GM12865 (cell line): ENCODE measurements around the gene NSMCE1.
"Not testable (repeated sequence)": the region's sequence is repeated elsewhere in the genome, so short reads cannot be mapped to it uniquely, and the experiment has no call there.

Experiments used
- DNase-seq: peaks from one replicate; pipeline ENCODE4 v3.0.0; 2010; ENCODE audit warnings: low read depth
- H3K4me3 ChIP-seq: 2 replicates; pipeline ENCODE4 v1.5.1; 2011; ENCODE audit warnings: mild to moderate bottlenecking, low read depth, low read length, control low read depth
- CTCF ChIP-seq: IDR thresholded peaks from 2 replicates; pipeline ENCODE4 v1.5.1; 2011; ENCODE audit warnings: low read length, control low read depth, low read depth, inconsistent platforms; ENCODE audit not compliant: insufficient read depth; ENCODE audit errors: missing control alignments

Gene NSMCE1

GRCh38 chr16:27205423-27206065 is 63.0 kb downstream of the NSMCE1 start:
- no peak for TF ChIP-seq CTCF
- no peak for DNase-seq
- no peak overlapping the region for H3K4me3 ChIP-seq

- TF ChIP-seq CTCF = no peak
- peak overlapping the region; percentile 77 for H3K4me3 ChIP-seq
- no peak for DNase-seq
These were observed 64.2 kb downstream of the NSMCE1 start for GRCh38 chr16:27204312-27204915.

GRCh38 chr16:27203507-27204311 is 64.9 kb downstream of the NSMCE1 start, which contains the start of gene KDM8:
TSS of gene KDM8 (plus strand) at chr16:27203526. CDS start at chr16:27210124, 6,598 bp downstream.
- peak within 1 kb of the TSS; percentile 78 for H3K4me3 ChIP-seq

GRCh38 chr16:27202923-27203506 is 65.6 kb downstream of the NSMCE1 start:
- TF ChIP-seq CTCF = no peak
- peak; percentile 95 for DNase-seq
- H3K4me3 ChIP-seq = peak overlapping the region; percentile 78

More at GRCh38 chr16:27203507-27204311, 64.9 kb downstream of the NSMCE1 start, which contains the start of gene KDM8:
- DNase-seq = peak; percentile 100
- no peak for TF ChIP-seq CTCF

- not testable (repeated sequence) for H3K4me3 ChIP-seq, DNase-seq
These were observed 67.7 kb downstream of the NSMCE1 start for GRCh38 chr16:27200914-27201313.

- TF ChIP-seq CTCF = no peak
- peak overlapping the region; percentile 17 for H3K4me3 ChIP-seq
- peak; percentile 87 for DNase-seq
These were observed 68.8 kb downstream of the NSMCE1 start for GRCh38 chr16:27199736-27200135.

GRCh38 chr16:27199235-27199586 is 69.4 kb downstream of the NSMCE1 start:
- TF ChIP-seq CTCF = no peak
- H3K4me3 ChIP-seq = peak overlapping the region; percentile 12; the same call in 1 of the 2 replicates
- peak; percentile 48 for DNase-seq
